Esophagus squamous epithelium (tissue), 4 donors: ENCODE results near the gene INVS.

Experiments used
- CTCF ChIP-seq, 6 experiments: fragments of 450-650 bp in 4 of 6; fragments of 200-600 bp in 2 of 6; sonication (generic) in 2 of 6; IDR thresholded peaks; one replicate each; pipeline ENCODE4 v1.5.1; 2016 to 2019; ENCODE audit warnings: antibody characterized with exemption in 6 of 6, mild to moderate bottlenecking in 4 of 6, moderate library complexity in 4 of 6
- POLR2A ChIP-seq, 4 donors: fragments of 450-650 bp; IDR thresholded peaks; one replicate each; pipeline ENCODE4 v1.6.1; 2017; ENCODE audit warnings: antibody characterized with exemption in 4 of 4, mild to moderate bottlenecking in 4 of 4, moderate library complexity in 3 of 4

- TF ChIP-seq POLR2A (IDR thresholded peaks at IDR 0.05) (no peak), CTCF (IDR thresholded peaks at IDR 0.05) (no peak)
Measured at GRCh38 chr9:100284247-100284646, 185.2 kb downstream of the INVS start.
